NCI-H526 (cell line): ENCODE measurements around the gene PEX12.
"Not testable (repeated sequence)": the region's sequence is repeated elsewhere in the genome, so short reads cannot be mapped to it uniquely, and the experiment has no call there.

Source experiments
- DNase-seq, 2 experiments: peaks; one replicate each; lab custom pipeline; 2025; lab: John Stamatoyannopoulos, UW

PEX12 gene

GRCh38 chr17:35536664-35537171 is 41.7 kb downstream of the PEX12 start:
- DNase-seq = no peak

- DNase-seq = not testable (repeated sequence)
Measured at GRCh38 chr17:35535406-35535805, 43.0 kb downstream of the PEX12 start.

GRCh38 chr17:35534576-35535093 is 43.7 kb downstream of the PEX12 start:
- DNase-seq = no peak

GRCh38 chr17:35531160-35531559 is 47.2 kb downstream of the PEX12 start:
- DNase-seq = no peak

DNA sequence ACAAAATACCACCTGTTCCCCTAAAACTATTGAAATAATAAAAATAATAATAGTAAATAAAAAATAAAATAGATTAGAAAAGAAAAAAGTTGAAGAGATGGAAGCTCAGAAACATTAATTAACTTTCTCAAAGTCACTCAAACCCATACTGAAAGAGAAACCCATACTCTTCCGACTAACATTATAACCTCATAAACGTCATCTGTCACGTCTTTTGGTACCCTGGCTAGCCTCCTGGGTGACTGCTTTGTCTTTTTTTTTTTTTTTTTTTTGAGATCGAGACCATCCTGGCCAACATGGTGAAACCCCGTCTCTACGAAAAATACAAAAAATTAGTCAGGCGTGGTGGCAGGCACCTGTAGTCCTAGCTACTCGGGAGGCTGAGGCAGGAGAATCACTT is 48.5 kb downstream of the PEX12 start:
- no peak for DNase-seq

DNA sequence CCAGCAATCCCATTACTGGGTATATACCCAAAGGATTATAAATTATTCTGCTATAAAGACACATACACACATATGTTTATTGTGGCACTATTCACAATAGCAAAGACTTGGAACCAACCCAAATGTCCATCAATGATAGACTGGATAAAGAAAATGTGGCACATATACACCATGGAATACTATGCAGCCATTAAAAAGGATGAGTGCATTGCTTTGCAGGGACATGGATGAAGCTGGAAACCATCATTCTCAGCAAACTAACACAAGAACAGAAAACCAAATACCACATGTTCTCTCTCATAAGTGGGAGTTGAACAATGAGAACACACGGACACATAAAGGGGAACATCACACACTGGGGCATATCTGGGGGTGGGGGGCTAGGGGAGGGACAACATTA is 49.0 kb downstream of the PEX12 start:
- not testable (repeated sequence) for DNase-seq
